Stimulated activated naive B cell treated with anti-CD40 and anti-IgM and Interleukin-4, amounts not matched to agents 10 μg/mL and 1 μg/mL and 100 μg/mL, for 72 hours (primary cell): ENCODE results near the gene IGLL1.
"Not testable (repeated sequence)": the region's sequence is repeated elsewhere in the genome, so short reads cannot be mapped to it uniquely, and the experiment has no call there.

ENCODE experiments used
- ATAC-seq, 2 donors: fragments of 150-1000 bp; cut with Tn5 transposase; replicated peaks; 2 replicates each; pipeline ENCODE4 v1.10.0; 2021; ENCODE audit warnings: moderate library complexity in 1 of 2
- DNase-seq: peaks from one replicate; pipeline ENCODE4 v3.0.0; 2021
- H3K27ac Mint-ChIP-seq: one replicate; pipeline ENCODE4 v1.8.0; 2022; ENCODE audit warnings: mild to moderate bottlenecking, mixed read lengths
- H3K27me3 Mint-ChIP-seq, 2 donors: one replicate each; pipeline ENCODE4 v1.8.0; 2022; ENCODE audit warnings: mixed read lengths in 2 of 2
- H3K36me3 Mint-ChIP-seq, 2 donors: one replicate each; pipeline ENCODE4 v1.8.0; 2022; ENCODE audit warnings: mixed read lengths in 2 of 2, mild to moderate bottlenecking in 1 of 2
- H3K4me1 Mint-ChIP-seq, 2 donors: one replicate each; pipeline ENCODE4 v1.8.0; 2022; ENCODE audit warnings: mixed read lengths in 2 of 2, mild to moderate bottlenecking in 1 of 2
- H3K4me3 Mint-ChIP-seq, 2 donors: one replicate each; pipeline ENCODE4 v1.8.0; 2022; ENCODE audit warnings: mild to moderate bottlenecking in 2 of 2, mixed read lengths in 2 of 2, moderate library complexity in 1 of 2
- H3K9me3 Mint-ChIP-seq, 2 donors: one replicate each; pipeline ENCODE4 v1.8.0; 2022; ENCODE audit warnings: mixed read lengths in 2 of 2, mild to moderate bottlenecking in 1 of 2

IGLL1 gene

GRCh38 chr22:23579870-23580575, at the start of gene IGLL1:
IGLL1 (minus strand) TSS chr22:23580290; CDS start chr22:23580190, 100 bp downstream.
- DNase-seq (no peak), ATAC-seq (no peak)
- Mint-ChIP-seq H3K4me1 (peaks cover 33 to 65% of the 10 kb centered on the region in 2 donors), H3K9me3 (no peaks in the 10 kb centered on the region), H3K36me3 (no peaks in the 10 kb centered on the region), H3K27ac (no peak within 1 kb of the TSS), H3K27me3 (peaks cover 31 to 50% of the 10 kb centered on the region in 2 donors), H3K4me3 (no peak within 1 kb of the TSS)

GRCh38 chr22:23628056-23628743, 48.1 kb upstream of the IGLL1 start:
- not testable (repeated sequence) for ATAC-seq, H3K27ac Mint-ChIP-seq, H3K9me3 Mint-ChIP-seq, DNase-seq, H3K36me3 Mint-ChIP-seq, H3K27me3 Mint-ChIP-seq, H3K4me3 Mint-ChIP-seq
- peaks cover 3 to 12% of the 10 kb centered on the region in 2 donors for H3K4me1 Mint-ChIP-seq

- not testable (repeated sequence) for H3K27ac Mint-ChIP-seq
Observed at GRCh38 chr22:23627401-23628055, 47.4 kb upstream of the IGLL1 start.

GRCh38 chr22:23626286-23626975, 46.3 kb upstream of the IGLL1 start:
- Mint-ChIP-seq H3K9me3 (no peaks in the 10 kb centered on the region), H3K4me3 (no peak overlapping the region)

More at GRCh38 chr22:23627401-23628055, 47.4 kb upstream of the IGLL1 start:
- H3K27me3 Mint-ChIP-seq, H3K4me3 Mint-ChIP-seq, H3K36me3 Mint-ChIP-seq, H3K9me3 Mint-ChIP-seq, DNase-seq: not testable (repeated sequence)
- ATAC-seq = peak; percentile 79 to 80
- H3K4me1 Mint-ChIP-seq = peaks cover 3 to 12% of the 10 kb centered on the region in 2 donors

GRCh38 chr22:23622634-23623033, 42.5 kb upstream of the IGLL1 start:
- Mint-ChIP-seq H3K9me3 (no peaks in the 10 kb centered on the region), H3K36me3 (peaks cover 1 to 6% of the 10 kb centered on the region in 2 donors), H3K4me1 (peaks cover 3 to 11% of the 10 kb centered on the region in 2 donors), H3K27me3 (no peaks in the 10 kb centered on the region), H3K27ac (no peak overlapping the region), H3K4me3 (no peak overlapping the region)
- ATAC-seq (no peak), DNase-seq (no peak)

More at GRCh38 chr22:23626286-23626975, 46.3 kb upstream of the IGLL1 start:
- ATAC-seq (peak; percentile 29 to 47), DNase-seq (no peak)
- Mint-ChIP-seq H3K4me1 (peaks cover 3 to 12% of the 10 kb centered on the region in 2 donors), H3K36me3 (peaks cover 1 to 3% of the 10 kb centered on the region in 2 donors), H3K27me3 (no peaks in the 10 kb centered on the region), H3K27ac (no peak overlapping the region)

GRCh38 chr22:23621916-23622315, 41.8 kb upstream of the IGLL1 start:
- ATAC-seq, H3K9me3 Mint-ChIP-seq, H3K27me3 Mint-ChIP-seq, H3K4me1 Mint-ChIP-seq, H3K36me3 Mint-ChIP-seq, H3K4me3 Mint-ChIP-seq, DNase-seq, H3K27ac Mint-ChIP-seq: not testable (repeated sequence)

GRCh38 chr22:23621082-23621780, 41.1 kb upstream of the IGLL1 start:
- Mint-ChIP-seq H3K27me3 (no peaks in the 10 kb centered on the region), H3K9me3 (no peaks in the 10 kb centered on the region), H3K4me3 (no peak overlapping the region), H3K27ac (no peak overlapping the region), H3K4me1 (no peaks in the 10 kb centered on the region), H3K36me3 (peaks cover 1 to 6% of the 10 kb centered on the region in 2 donors)
- no peak for ATAC-seq
- DNase-seq = no peak

GRCh38 chr22:23613193-23613972, 33.3 kb upstream of the IGLL1 start:
- H3K4me1 Mint-ChIP-seq = no peaks in the 10 kb centered on the region
- no peak for ATAC-seq
- no peak overlapping the region for H3K27ac Mint-ChIP-seq
- H3K27me3 Mint-ChIP-seq = no peaks in the 10 kb centered on the region
- H3K4me3 Mint-ChIP-seq = no peak overlapping the region
- DNase-seq = no peak
- peaks cover 0 to 2% of the 10 kb centered on the region in 2 donors for H3K36me3 Mint-ChIP-seq
- no peaks in the 10 kb centered on the region for H3K9me3 Mint-ChIP-seq

- no peak for ATAC-seq
- no peaks in the 10 kb centered on the region for H3K9me3 Mint-ChIP-seq
- no peak overlapping the region for H3K4me3 Mint-ChIP-seq
Observed at GRCh38 chr22:23609983-23610781, 30.1 kb upstream of the IGLL1 start.

GRCh38 chr22:23608583-23608982, 28.5 kb upstream of the IGLL1 start:
- DNase-seq (no peak), ATAC-seq (no peak)
- H3K4me3 Mint-ChIP-seq = no peak overlapping the region
- H3K27me3 Mint-ChIP-seq = no peaks in the 10 kb centered on the region
- H3K4me1 Mint-ChIP-seq = no peaks in the 10 kb centered on the region
- H3K27ac Mint-ChIP-seq = no peak overlapping the region
- H3K9me3 Mint-ChIP-seq = no peaks in the 10 kb centered on the region
- peaks cover 0 to 2% of the 10 kb centered on the region in 2 donors for H3K36me3 Mint-ChIP-seq

More at GRCh38 chr22:23609983-23610781, 30.1 kb upstream of the IGLL1 start:
- no peak overlapping the region for H3K27ac Mint-ChIP-seq
- DNase-seq = no peak
- H3K27me3 Mint-ChIP-seq = no peaks in the 10 kb centered on the region
- H3K4me1 Mint-ChIP-seq = no peaks in the 10 kb centered on the region
- H3K36me3 Mint-ChIP-seq = peaks cover 0 to 2% of the 10 kb centered on the region in 2 donors

GRCh38 chr22:23606204-23607131, 26.4 kb upstream of the IGLL1 start:
- no peak for ATAC-seq
- no peak for DNase-seq
- no peaks in the 10 kb centered on the region for H3K4me1 Mint-ChIP-seq
- H3K27me3 Mint-ChIP-seq = no peaks in the 10 kb centered on the region
- no peaks in the 10 kb centered on the region for H3K36me3 Mint-ChIP-seq
- no peak overlapping the region for H3K4me3 Mint-ChIP-seq
- no peak overlapping the region for H3K27ac Mint-ChIP-seq
- no peaks in the 10 kb centered on the region for H3K9me3 Mint-ChIP-seq
